Heart left ventricle (tissue), 16 donors: ENCODE measurements around the gene ALG9. TPM values are rescaled to one million over a fixed set of nuclear protein-coding genes. Genes with fewer than 3 reads are reported as not detected.

ENCODE experiments used
- ATAC-seq, 4 donors: fragments of 200-7000 bp; cut with Tn5 transposase; one replicate each; pipeline ENCODE4 v1.9.1; 2020 to 2022; ENCODE audit warnings: moderate library complexity in 4 of 4, mild to moderate bottlenecking in 3 of 4, moderate number of reproducible peaks in 1 of 4
- DNase-seq, 5 donors: peaks; one replicate each; pipeline ENCODE4 v3.0.0-alpha.2; 2020
- H3K27ac ChIP-seq, 12 donors: fragments of 200-600 bp; sonication (generic) in 4 of 12; one replicate each; pipeline versions ENCODE4 v1.5.0 to v1.8.0; 2016 to 2022; ENCODE audit warnings: mild to moderate bottlenecking in 2 of 12
- H3K27me3 ChIP-seq, 9 donors: fragments of 200-600 bp; sonication (generic) in 2 of 9; one replicate each; pipeline versions ENCODE4 v1.5.1 to v1.8.0; 2016 to 2022; ENCODE audit warnings: mild to moderate bottlenecking in 3 of 9
- H3K36me3 ChIP-seq, 9 donors: fragments of 200-600 bp; sonication (generic) in 2 of 9; one replicate each; pipeline versions ENCODE4 v1.5.0 to v1.8.0; 2018 to 2022; ENCODE audit warnings: mild to moderate bottlenecking in 2 of 9
- H3K4me1 ChIP-seq, 12 donors: fragments of 200-600 bp; sonication (generic) in 4 of 12; one replicate each; pipeline versions ENCODE4 v1.5.0 to v1.8.0; 2016 to 2022; ENCODE audit warnings: mild to moderate bottlenecking in 3 of 12
- H3K4me3 ChIP-seq, 12 donors: fragments of 200-600 bp; sonication (generic) in 4 of 12; one replicate each; pipeline versions ENCODE4 v1.5.0 to v1.8.0; 2017 to 2022; ENCODE audit warnings: mild to moderate bottlenecking in 9 of 12, moderate library complexity in 4 of 12
- H3K9me3 ChIP-seq, 12 donors: fragments of 200-600 bp; sonication (generic) in 4 of 12; one replicate each; pipeline versions ENCODE4 v1.5.0 to v1.8.0; 2016 to 2022; ENCODE audit warnings: mild to moderate bottlenecking in 1 of 12
- POLR2A ChIP-seq, 2 donors: fragments of 450-650 bp; IDR thresholded peaks; one replicate each; pipeline ENCODE4 v1.6.1; 2017; ENCODE audit warnings: antibody characterized with exemption in 2 of 2, mild to moderate bottlenecking in 2 of 2, moderate library complexity in 2 of 2
- WGBS, 4 donors: extraction: QIAGEN DNeasy Blood & Tissue Kit in 2 of 4; methylation state at CpG; one replicate each; pipeline versions ENCODE4 v1.1.5 to v1.1.7; 2013 to 2018; 5-methylcytosine and 5-hydroxymethylcytosine counted together
- intact Hi-C, 10 donors: fragments of 100-400 bp; cut with DNase I; formaldehyde crosslinking; loops; one replicate each; pipeline versions ENCODE4 v1.11.1 to v1.14.2; 2022
- polyA plus RNA-seq, 2 donors: library from polyadenylated mRNA; stranded (reverse); fragments of 200-250 nt; gene quantifications; one replicate each; pipeline ENCODE4 v1.2.3, GENCODE V29; 2013
- total RNA-seq, 9 donors: library from RNA; depleted of rRNA in 2 of 9; stranded (reverse); fragments of >200 nt in 2 of 9; fragmentation: NEBNext Ultra II Directional in 3 of 9; extraction: Animal tissue kit (Norgen Biotek cat#: 25700) in 3 of 9; gene quantifications; one replicate each; pipeline versions ENCODE4 v1.1.0 to v1.2.4, GENCODE V29; 2016 to 2023
- TF ChIP-seq, protein P1 (sequence below), 12 donors: fragments of 200-600 bp; sonication (generic) in 4 of 12; IDR thresholded peaks; one replicate each; pipeline versions ENCODE4 v1.5.0 to v1.8.0; 2018 to 2022; ENCODE audit warnings: antibody characterized with exemption in 12 of 12, mild to moderate bottlenecking in 5 of 12
- donor health status: ischemic (EF 13 %, LVEDD 7.1; RV severe dilation, severe dysfunction).
- donor health status: healthy with polysubstance abuse.
- donor health status: DM: no; HTN: yes; CAD: no.
- donor health status: DM: no; HTN: no; CAD: no.
- donor health status: ischemic (EF 25% LVEDD 6.9; RV normal size, moderate dysfunction).
- donor health status: ischemic (EF 25% LVEDD 5.7; RV mildly dilated, moderate dysfunction).
- donor health status: healthy.
- donor health status: DM: yes; HTN: yes; CAD: no.
- donor health status: ischemic (EF 35%, LVEDD 5.7; RV mildly dilated, moderate dysfunction).
- donor health status: nonischemic (EF 11% LVEDD 7.7; RV severe dilation, severe dysfunction).
- donor health status: DM: yes; HTN: yes; CAD: no.
- donor health status: PGD.
- donor health status: ischemic (EF 29% LVEDD 5.4; RV normal size, mild dysfunction).
- donor health status: nonischemic (EF 23%, LVEDD 6.1; RV moderate dilation, normal function).

ALG9 gene
- total and polyA plus RNA-seq, 11 donors: 13.5 to 26.5 (median 17.6) TPM

DNA sequence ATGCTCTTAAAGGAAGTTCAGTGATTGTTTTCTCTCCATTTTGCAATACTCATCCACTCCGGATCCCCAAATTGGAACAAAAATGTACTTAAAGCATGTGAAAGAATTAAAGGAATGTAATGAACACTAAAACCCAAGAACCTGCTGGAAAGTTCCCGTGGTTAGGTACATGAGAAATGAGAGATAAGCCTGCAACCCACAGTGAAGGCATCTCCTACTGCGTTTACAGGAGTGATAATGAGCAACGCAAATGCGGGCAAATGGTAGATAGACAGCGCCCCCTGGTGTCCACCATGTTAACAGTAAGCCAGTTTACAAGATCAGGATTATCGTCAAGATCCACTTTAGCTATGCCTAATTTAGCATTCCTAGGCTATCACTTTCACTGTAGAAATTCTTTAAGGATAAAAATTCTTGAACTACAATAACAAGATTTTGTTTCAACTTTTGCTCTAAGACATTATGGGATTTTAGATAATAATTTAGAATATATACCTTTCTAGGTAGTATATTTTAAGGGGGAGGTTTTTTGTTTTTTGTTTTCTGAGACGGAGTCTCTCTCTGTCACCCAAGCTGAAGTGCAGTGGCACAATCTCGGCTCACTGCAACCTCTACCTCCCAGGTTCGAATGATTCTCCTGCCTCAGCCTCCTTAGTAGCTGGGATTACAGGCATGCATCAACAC lies 29.9 kb downstream of the ALG9 start:
- Histone ChIP-seq H3K4me3 (no peak overlapping the region), H3K4me1 (peaks cover 0 to 16% (median 1%) of the 10 kb centered on the region in 12 donors), H3K36me3 (peaks cover 0 to 87% (median 55%) of the 10 kb centered on the region in 9 donors), H3K27ac (no peak overlapping the region), H3K27me3 (no peaks in the 10 kb centered on the region), H3K9me3 (no peaks in the 10 kb centered on the region)
- peak; percentile 82 to 87 (median 86) for DNase-seq
- ATAC-seq: peak; percentile 79 to 92 (median 88)
- intact Hi-C loops: loop anchor here (1.0 to 10.0 kb wide), 15 partner anchors 64 to 557 kb away; partner anchors contain the start of gene SIK2 (in 4 of the 10)
- TF ChIP-seq, protein P1, sequence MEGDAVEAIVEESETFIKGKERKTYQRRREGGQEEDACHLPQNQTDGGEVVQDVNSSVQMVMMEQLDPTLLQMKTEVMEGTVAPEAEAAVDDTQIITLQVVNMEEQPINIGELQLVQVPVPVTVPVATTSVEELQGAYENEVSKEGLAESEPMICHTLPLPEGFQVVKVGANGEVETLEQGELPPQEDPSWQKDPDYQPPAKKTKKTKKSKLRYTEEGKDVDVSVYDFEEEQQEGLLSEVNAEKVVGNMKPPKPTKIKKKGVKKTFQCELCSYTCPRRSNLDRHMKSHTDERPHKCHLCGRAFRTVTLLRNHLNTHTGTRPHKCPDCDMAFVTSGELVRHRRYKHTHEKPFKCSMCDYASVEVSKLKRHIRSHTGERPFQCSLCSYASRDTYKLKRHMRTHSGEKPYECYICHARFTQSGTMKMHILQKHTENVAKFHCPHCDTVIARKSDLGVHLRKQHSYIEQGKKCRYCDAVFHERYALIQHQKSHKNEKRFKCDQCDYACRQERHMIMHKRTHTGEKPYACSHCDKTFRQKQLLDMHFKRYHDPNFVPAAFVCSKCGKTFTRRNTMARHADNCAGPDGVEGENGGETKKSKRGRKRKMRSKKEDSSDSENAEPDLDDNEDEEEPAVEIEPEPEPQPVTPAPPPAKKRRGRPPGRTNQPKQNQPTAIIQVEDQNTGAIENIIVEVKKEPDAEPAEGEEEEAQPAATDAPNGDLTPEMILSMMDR (IDR thresholded peaks at IDR 0.05): peak; percentile 84 to 95 (median 92)
- TF ChIP-seq POLR2A (IDR thresholded peaks at IDR 0.05): no peak
- 23 to 28% (median 26%) methylated on average over 10 of the region's 10 CpGs for WGBS, 4 donors

DNA sequence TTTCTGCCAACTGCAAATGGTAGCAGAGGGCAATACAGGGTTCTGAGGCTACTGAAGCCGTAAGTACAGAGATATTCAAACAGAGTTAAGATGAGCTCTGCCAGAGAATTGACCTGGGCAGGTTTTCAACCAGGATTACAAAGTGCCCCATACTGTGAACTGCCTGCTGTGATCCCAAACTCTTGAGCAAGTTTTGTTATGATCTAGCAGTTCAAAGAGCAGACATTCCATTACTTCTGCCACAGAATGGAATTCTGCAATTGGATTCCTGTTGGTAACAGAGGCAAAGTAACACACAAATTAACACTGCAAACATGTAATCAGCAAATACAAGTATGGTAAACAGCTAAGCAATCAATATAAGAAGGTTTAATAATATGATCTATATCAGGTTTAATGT lies 31.2 kb downstream of the ALG9 start:
- peak overlapping the region in 1 of 12 donors; percentile 4 for H3K27ac ChIP-seq
- peaks cover 0 to 8% (median 1%) of the 10 kb centered on the region in 12 donors for H3K4me1 ChIP-seq
- intact Hi-C loops: loop anchor here (2.0 to 10.0 kb wide), 12 partner anchors 63 to 555 kb away; partner anchors contain the start of gene SIK2 (in 3 of the 10)
- no peaks in the 10 kb centered on the region for H3K9me3 ChIP-seq
- H3K27me3 ChIP-seq: no peaks in the 10 kb centered on the region
- H3K36me3 ChIP-seq: peaks cover 0 to 87% (median 63%) of the 10 kb centered on the region in 9 donors
- no peak for DNase-seq
- no peak overlapping the region for H3K4me3 ChIP-seq
- TF ChIP-seq, protein P1 (IDR thresholded peaks at IDR 0.05): no peak
- no peak for TF ChIP-seq POLR2A (IDR thresholded peaks at IDR 0.05)
- 53 to 68% (median 65%) methylated on average over 1 of the region's 1 CpG for WGBS, 4 donors
- peak in 2 of 4 donors; percentile 41 to 48 for ATAC-seq

DNA sequence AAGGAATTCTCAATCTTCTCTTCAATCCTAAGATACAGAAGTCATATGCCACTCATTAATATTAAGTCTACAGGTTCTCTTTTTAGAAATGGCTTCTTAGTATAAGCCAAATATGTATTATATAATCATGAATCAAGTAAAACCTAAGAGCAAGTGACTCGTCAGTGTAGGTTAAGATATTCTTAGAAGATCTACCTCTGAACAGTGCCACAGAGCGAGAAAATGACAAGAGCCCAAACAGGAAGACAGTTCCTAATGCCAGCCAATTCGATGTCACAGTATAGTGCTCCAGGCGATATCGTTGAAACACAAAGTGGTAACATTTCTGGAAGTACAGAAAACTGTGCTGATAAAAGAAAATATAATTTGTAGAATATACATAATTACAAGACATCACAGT lies 33.3 kb downstream of the ALG9 start:
- 69 to 78% (median 76%) methylated on average over 5 of the region's 5 CpGs for WGBS, 4 donors
- ATAC-seq (no peak), DNase-seq (no peak)
- Histone ChIP-seq H3K4me3 (no peak overlapping the region), H3K27me3 (no peaks in the 10 kb centered on the region), H3K27ac (no peak overlapping the region), H3K4me1 (peaks cover 0 to 10% (median 3%) of the 10 kb centered on the region in 12 donors), H3K36me3 (peaks cover 0 to 85% (median 57%) of the 10 kb centered on the region in 9 donors), H3K9me3 (no peaks in the 10 kb centered on the region)
- TF ChIP-seq, protein P1 (IDR thresholded peaks at IDR 0.05): no peak
- no peak for TF ChIP-seq POLR2A (IDR thresholded peaks at IDR 0.05)
- intact Hi-C loops: loop anchor here in 2 of 10 donors (5.0 to 10.0 kb wide), 2 partner anchors 53 to 61 kb away; no protein-coding TSS in a partner anchor

DNA sequence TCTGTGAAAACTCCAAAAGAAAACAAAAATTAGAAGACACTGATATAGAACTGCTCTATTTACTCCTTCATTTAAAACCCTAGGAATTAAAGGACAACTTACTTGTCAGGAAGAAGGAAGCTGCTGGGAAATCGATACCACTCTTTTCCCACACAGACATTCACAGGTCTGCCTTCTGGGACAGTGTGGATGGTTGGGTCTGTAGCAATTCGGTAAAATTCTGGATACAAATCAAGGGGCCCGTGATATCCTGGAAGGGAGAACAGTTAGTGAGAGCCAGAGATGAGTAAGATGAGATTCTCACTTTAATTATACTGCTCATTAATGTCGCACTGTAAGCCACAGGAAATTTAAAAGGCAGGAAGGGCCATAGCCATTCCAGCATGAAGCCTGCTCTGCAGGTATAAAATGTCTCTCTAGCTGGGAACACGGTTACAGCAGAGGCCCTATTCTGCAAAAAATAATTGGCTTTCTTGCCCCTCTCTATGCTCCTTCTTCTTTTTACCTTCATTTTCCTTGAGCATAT lies 34.0 kb downstream of the ALG9 start:
- peaks cover 0 to 10% (median 4%) of the 10 kb centered on the region in 12 donors for H3K4me1 ChIP-seq
- no peak for ATAC-seq
- WGBS, 4 donors: 90 to 94% (median 92%) methylated on average over 5 of the region's 5 CpGs

More for the DNA sequence above, 34.0 kb downstream of the ALG9 start:
- no peaks in the 10 kb centered on the region for H3K27me3 ChIP-seq
- H3K9me3 ChIP-seq: no peaks in the 10 kb centered on the region
- H3K36me3 ChIP-seq: peaks cover 0 to 85% (median 60%) of the 10 kb centered on the region in 9 donors
- no peak overlapping the region for H3K27ac ChIP-seq
- TF ChIP-seq POLR2A (IDR thresholded peaks at IDR 0.05): no peak
- TF ChIP-seq, protein P1 (IDR thresholded peaks at IDR 0.05): no peak
- intact Hi-C loops: loop anchor here in 2 of 10 donors (5.0 to 10.0 kb wide), 2 partner anchors 53 to 60 kb away; no protein-coding TSS in a partner anchor
- no peak overlapping the region for H3K4me3 ChIP-seq
- DNase-seq: no peak
